Endothelial cell of umbilical vein (primary cell): ENCODE measurements around the gene CYBA. TPM values are rescaled to one million over a fixed set of nuclear protein-coding genes. Genes with fewer than 3 reads are reported as not detected.

Source experiments
- BruUV-seq: library from RNA; stranded (reverse); fragments of 400-500 nt; replicated peaks from 2 replicates; lab custom pipeline; 2021; lab: Mats Ljungman, UMichigan
- CTCF ChIA-PET: fragments of 300-600, 350-600 bp; sonication (Branson Sonifier 250); formaldehyde crosslinking; loops from one replicate; lab custom pipeline; 2021; ENCODE audit warnings: antibody characterized with exemption, inconsistent platforms; lab: Charles Lee
- POLR2A ChIA-PET: fragments of 300-600, 350-600 bp; sonication (Branson Sonifier 250); formaldehyde crosslinking; loops from one replicate; lab custom pipeline; 2021; ENCODE audit warnings: antibody characterized with exemption, inconsistent platforms; lab: Charles Lee
- DNase-seq: peaks from one replicate; pipeline ENCODE4 v3.0.0-alpha.2; 2011; ENCODE audit warnings: low read depth, low spot score
- FAIRE-seq: peaks from 2 replicates; lab custom pipeline; 2011; peaks lifted over from hg19 to GRCh38; lab: Jason Lieb, UNC
- H2AFZ ChIP-seq: 2 replicates; pipeline ENCODE4 v1.6.0; 2012; ENCODE audit warnings: low read depth, low read length, control low read depth, inconsistent platforms
- H3K27ac ChIP-seq: 2 replicates; pipeline ENCODE4 v1.5.1; 2011; ENCODE audit warnings: low read depth, mild to moderate bottlenecking, control low read depth, low read length, moderate library complexity; ENCODE audit not compliant: insufficient read depth
- H3K27me3 ChIP-seq, 2 experiments: 2 replicates each; pipeline versions ENCODE4 v1.6.0 to v1.6.1; 2011; ENCODE audit warnings: low read length in 2 of 2, mixed read lengths in 1 of 2; ENCODE audit not compliant: control insufficient read depth in 2 of 2, insufficient read depth in 2 of 2
- H3K36me3 ChIP-seq, 2 experiments: 2 replicates in 1 of 2; 3 replicates in 1 of 2; pipeline ENCODE4 v1.5.1; 2011; ENCODE audit warnings: low read length in 2 of 2, mild to moderate bottlenecking in 1 of 2, moderate library complexity in 1 of 2; ENCODE audit not compliant: control insufficient read depth in 2 of 2, insufficient read depth in 2 of 2; ENCODE audit errors: extremely low read depth in 1 of 2
- H3K4me1 ChIP-seq: 3 replicates; pipeline ENCODE4 v1.5.1; 2011; ENCODE audit warnings: mild to moderate bottlenecking, low read length; ENCODE audit not compliant: control insufficient read depth, insufficient read depth; ENCODE audit errors: extremely low read depth
- H3K4me2 ChIP-seq: 2 replicates; pipeline ENCODE4 v1.6.1; 2011; ENCODE audit warnings: low read length, control low read depth, mixed read lengths; ENCODE audit not compliant: insufficient read depth
- H3K4me3 ChIP-seq, 3 experiments: fragments of 200-600 bp in 1 of 3; sonication (generic), shearing (Covaris generic) in 1 of 3; replicated peaks in 1 of 3; 2 replicates each; pipeline ENCODE4 v1.5.1; 2011 to 2016; ENCODE audit warnings: control low read depth in 3 of 3, low read length in 3 of 3, mild to moderate bottlenecking in 2 of 3, inconsistent platforms in 1 of 3, low read depth in 1 of 3, moderate library complexity in 1 of 3; ENCODE audit not compliant: insufficient read depth in 1 of 3
- H3K79me2 ChIP-seq: 2 replicates; pipeline ENCODE4 v1.6.0; 2012; ENCODE audit warnings: low read length, inconsistent platforms; ENCODE audit not compliant: control insufficient read depth, insufficient read depth
- H3K9ac ChIP-seq: replicated peaks from 2 replicates; pipeline ENCODE3; 2011; ENCODE audit warnings: low read length, control low read depth; ENCODE audit not compliant: insufficient read depth; ENCODE audit errors: extremely low read depth
- H3K9me1 ChIP-seq: replicated peaks from 3 replicates; pipeline ENCODE4 v1.6.0; 2011; ENCODE audit warnings: mild to moderate bottlenecking, low read length; ENCODE audit not compliant: control insufficient read depth, insufficient read depth; ENCODE audit errors: extremely low read depth
- H3K9me3 ChIP-seq: replicated peaks from 2 replicates; pipeline ENCODE4 v1.5.1; 2012; ENCODE audit warnings: low read length, inconsistent platforms; ENCODE audit not compliant: control insufficient read depth, insufficient read depth
- H4K20me1 ChIP-seq: replicated peaks from 2 replicates; pipeline ENCODE3; 2011; ENCODE audit warnings: mild to moderate bottlenecking, low read length; ENCODE audit not compliant: control insufficient read depth, insufficient read depth; ENCODE audit errors: extremely low read depth
- EZH2 ChIP-seq: IDR thresholded peaks from 2 replicates; pipeline ENCODE4 v1.6.1; 2012; ENCODE audit warnings: borderline replicate concordance, low read depth, mild to moderate bottlenecking, moderate library complexity, low read length, inconsistent platforms; ENCODE audit not compliant: severe bottlenecking
- GATA2 ChIP-seq: IDR thresholded peaks from 2 replicates; pipeline ENCODE4 v1.7.0; 2011; ENCODE audit warnings: low read depth, mild to moderate bottlenecking, moderate library complexity, mixed read lengths, low read length; ENCODE audit not compliant: insufficient read length, insufficient read depth
- JUN ChIP-seq: IDR thresholded peaks from 2 replicates; pipeline ENCODE4 v1.6.1; 2011; ENCODE audit warnings: borderline replicate concordance, low read depth; ENCODE audit not compliant: insufficient read length, insufficient read depth
- POLR2AphosphoS5 ChIP-seq: IDR thresholded peaks from 2 replicates; pipeline ENCODE4 v1.6.1; 2012; ENCODE audit warnings: low read depth, mild to moderate bottlenecking, control low read depth, low read length, moderate library complexity; ENCODE audit not compliant: insufficient read depth
- dilution Hi-C: fragments of 300-500 bp; cut with MboI; formaldehyde crosslinking; loops from one replicate; pipeline ENCODE4 v1.15.0; 2019; ENCODE audit warnings: low sequenced_read_pairs; ENCODE audit not compliant: extremely low pct_ligation_motif_present
- intact Hi-C: fragments of 100-400 bp; cut with micrococcal nuclease; formaldehyde crosslinking; loops from one replicate; pipeline ENCODE4 v1.10.0; 2022
- polyA plus RNA-seq, 4 experiments: library from polyadenylated mRNA; depleted of rRNA in 3 of 4; stranded (reverse) in 3 of 4; unstranded in 1 of 4; fragments of >200 nt; gene quantifications; 2 replicates each; pipeline versions ENCODE4 v1.2.1 to v1.2.3, GENCODE V29; 2011 to 2012; ENCODE audit warnings: missing spikeins in 1 of 4
- total RNA-seq: library from RNA; stranded (reverse); gene quantifications from 2 replicates; pipeline ENCODE4 v1.2.3, GENCODE V29; 2021
- TF ChIP-seq, protein P1 (sequence below), 2 donors: IDR thresholded peaks; 1 replicate in 1 of 2; 2 replicates in 1 of 2; pipeline ENCODE4 v1.5.1; 2011; ENCODE audit warnings: low read length in 2 of 2, mild to moderate bottlenecking in 2 of 2, moderate library complexity in 2 of 2, control low read depth in 1 of 2, inconsistent platforms in 1 of 2, low read depth in 1 of 2; ENCODE audit not compliant: insufficient read depth in 1 of 2; ENCODE audit errors: extremely low read depth in 1 of 2
- TF ChIP-seq, protein P2 (sequence below): IDR thresholded peaks from 2 replicates; pipeline ENCODE4 v1.6.1; 2011; ENCODE audit not compliant: insufficient read depth, insufficient read length

The CYBA gene
- total and polyA plus RNA-seq, 2 donors (not counting 3 experiments of a cell fraction or from before 2014, with no cell fraction given): 37.0 to 77.3 TPM

DNA sequence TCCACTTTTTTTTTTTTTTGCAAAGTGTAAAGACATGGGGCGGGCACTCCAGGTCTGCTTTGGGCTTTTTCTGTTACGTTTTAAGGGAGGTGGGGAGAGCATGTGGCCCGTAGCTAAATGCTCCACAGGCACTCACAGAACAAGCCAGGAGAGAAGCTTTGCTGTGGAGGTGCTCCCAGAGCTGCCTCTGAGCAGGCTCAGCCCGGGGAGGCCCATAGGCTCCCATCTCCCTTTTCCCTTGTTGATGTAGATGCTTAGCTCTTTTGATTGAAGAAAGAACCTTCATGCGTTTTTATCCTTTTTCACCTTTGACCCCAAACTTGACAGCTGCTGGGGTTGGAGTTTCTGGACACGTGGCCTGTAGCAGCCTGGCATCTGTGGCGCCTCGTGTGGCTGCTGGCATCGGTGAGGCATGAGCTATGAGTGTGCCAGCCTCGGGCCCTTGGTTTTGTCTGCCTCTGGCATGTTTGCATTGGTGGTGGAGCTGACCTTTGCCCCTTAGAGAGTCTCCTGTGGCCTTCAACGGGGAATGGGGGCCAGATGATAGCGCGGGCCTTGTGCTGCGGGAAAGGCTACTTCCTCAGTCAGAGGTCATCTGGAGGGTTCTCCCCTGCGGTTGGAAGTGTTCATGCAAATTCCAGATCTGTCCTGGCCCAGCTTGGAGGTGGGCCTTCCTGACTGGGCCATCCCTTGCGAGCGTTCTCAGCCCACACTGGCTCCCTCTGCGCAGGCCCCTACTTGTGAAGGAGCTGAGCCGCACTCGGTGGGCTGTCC lies 32.5 kb downstream of the CYBA start:
- dilution Hi-C loops (no loop called here), intact Hi-C loops (no loop called here)
- no peaks in the 10 kb centered on the region for H3K27me3 ChIP-seq
- no peak overlapping the region for H3K27ac ChIP-seq
- BruUV-seq: no TSS peak
- FAIRE-seq (no peak), DNase-seq (no peak)
- H3K4me2 ChIP-seq: no peak overlapping the region
- TF ChIP-seq JUN: no peak
- TF ChIP-seq, protein P1, sequence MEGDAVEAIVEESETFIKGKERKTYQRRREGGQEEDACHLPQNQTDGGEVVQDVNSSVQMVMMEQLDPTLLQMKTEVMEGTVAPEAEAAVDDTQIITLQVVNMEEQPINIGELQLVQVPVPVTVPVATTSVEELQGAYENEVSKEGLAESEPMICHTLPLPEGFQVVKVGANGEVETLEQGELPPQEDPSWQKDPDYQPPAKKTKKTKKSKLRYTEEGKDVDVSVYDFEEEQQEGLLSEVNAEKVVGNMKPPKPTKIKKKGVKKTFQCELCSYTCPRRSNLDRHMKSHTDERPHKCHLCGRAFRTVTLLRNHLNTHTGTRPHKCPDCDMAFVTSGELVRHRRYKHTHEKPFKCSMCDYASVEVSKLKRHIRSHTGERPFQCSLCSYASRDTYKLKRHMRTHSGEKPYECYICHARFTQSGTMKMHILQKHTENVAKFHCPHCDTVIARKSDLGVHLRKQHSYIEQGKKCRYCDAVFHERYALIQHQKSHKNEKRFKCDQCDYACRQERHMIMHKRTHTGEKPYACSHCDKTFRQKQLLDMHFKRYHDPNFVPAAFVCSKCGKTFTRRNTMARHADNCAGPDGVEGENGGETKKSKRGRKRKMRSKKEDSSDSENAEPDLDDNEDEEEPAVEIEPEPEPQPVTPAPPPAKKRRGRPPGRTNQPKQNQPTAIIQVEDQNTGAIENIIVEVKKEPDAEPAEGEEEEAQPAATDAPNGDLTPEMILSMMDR (IDR thresholded peaks at IDR 0.05; ENCODE audit: extremely low read depth in 1 of 2, insufficient read depth in 1 of 2, low read depth in 1 of 2, low read length in 2 of 2): no peak
- no peak for TF ChIP-seq GATA2
- no peak for TF ChIP-seq POLR2AphosphoS5
- TF ChIP-seq, protein P2, sequence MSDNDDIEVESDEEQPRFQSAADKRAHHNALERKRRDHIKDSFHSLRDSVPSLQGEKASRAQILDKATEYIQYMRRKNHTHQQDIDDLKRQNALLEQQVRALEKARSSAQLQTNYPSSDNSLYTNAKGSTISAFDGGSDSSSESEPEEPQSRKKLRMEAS: no peak
- TF ChIP-seq EZH2: no peak
- ChIA-PET CTCF (interaction anchor here (1.2 to 1.3 kb wide), 3 partner anchors 9 to 119 kb away, joined by 3 read pairs; no protein-coding TSS in a partner anchor), POLR2A (interaction anchor here (0.6 kb wide), 1 partner anchor 65 kb away, joined by 6 read pairs; no protein-coding TSS in a partner anchor)
- H3K9me1 ChIP-seq: no peaks in the 10 kb centered on the region
- H3K4me1 ChIP-seq: no peaks in the 10 kb centered on the region
- H3K9me3 ChIP-seq: no peaks in the 10 kb centered on the region
- no peak overlapping the region for H3K4me3 ChIP-seq
- peaks cover 4% of the 10 kb centered on the region for H3K79me2 ChIP-seq
- H3K36me3 ChIP-seq: peaks cover 4 to 28% of the 10 kb centered on the region in 2 experiments
- H3K9ac ChIP-seq: no peak overlapping the region
- no peak overlapping the region for H2AFZ ChIP-seq
- H4K20me1 ChIP-seq: no peaks in the 10 kb centered on the region
